ENCODE measurements around the gene KSR2.

GRCh38 chr12:117421068-117421752 lies 547.6 kb downstream of the KSR2 start:
- TF ChIP-seq POLR2A (IDR thresholded peaks at IDR 0.05): no peak
- no peak for TF ChIP-seq CTCF (IDR thresholded peaks at IDR 0.05)
